Upper lobe of right lung (tissue), 1 donor: ENCODE results near the gene ARL4D. TPM values are rescaled to one million over a fixed set of nuclear protein-coding genes. Genes with fewer than 3 reads are reported as not detected.
A peak's percentile ranks its signal among the peaks of the same experiment; 100 is the strongest.
"Not testable (repeated sequence)": the region's sequence is repeated elsewhere in the genome, so short reads cannot be mapped to it uniquely, and the experiment has no call there.

Experiments
- ATAC-seq: fragments of 200-7000 bp; cut with Tn5 transposase; one replicate; pipeline ENCODE4 v1.9.1; 2020; ENCODE audit warnings: mild to moderate bottlenecking, moderate library complexity
- DNase-seq: peaks from one replicate; pipeline ENCODE4 v3.0.0-alpha.2; 2020
- H3K27ac ChIP-seq: fragments of 200-600 bp; one replicate; pipeline ENCODE4 v1.8.0; 2022
- H3K27me3 ChIP-seq: fragments of 200-600 bp; one replicate; pipeline ENCODE4 v1.8.0; 2022; ENCODE audit warnings: mild to moderate bottlenecking
- H3K36me3 ChIP-seq: fragments of 200-600 bp; one replicate; pipeline ENCODE4 v1.8.0; 2022
- H3K4me1 ChIP-seq: fragments of 200-600 bp; one replicate; pipeline ENCODE4 v1.8.0; 2022
- H3K4me3 ChIP-seq: fragments of 200-600 bp; one replicate; pipeline ENCODE4 v1.8.0; 2022; ENCODE audit warnings: mild to moderate bottlenecking
- H3K9me3 ChIP-seq: fragments of 200-600 bp; one replicate; pipeline ENCODE4 v1.8.0; 2022
- intact Hi-C: fragments of 100-400 bp; cut with DNase I; formaldehyde crosslinking; loops from one replicate; pipeline ENCODE4 v1.11.0; 2022
- total RNA-seq: library from RNA; stranded (reverse); fragmentation: NEBNext Ultra II Directional; extraction: Animal tissue kit (Norgen Biotek cat#: 25700); gene quantifications from one replicate; pipeline ENCODE4 v1.2.1, GENCODE V29; 2021
- TF ChIP-seq, protein P1 (sequence below): fragments of 200-600 bp; IDR thresholded peaks from one replicate; pipeline ENCODE4 v1.8.0; 2022; ENCODE audit warnings: antibody characterized with exemption
- donor health status: DM: no; HTN: yes; CAD: no; lungs with severe emphysema.

ARL4D gene
- total RNA-seq, 1 donor from 2014 or later: 18.5 TPM

DNA sequence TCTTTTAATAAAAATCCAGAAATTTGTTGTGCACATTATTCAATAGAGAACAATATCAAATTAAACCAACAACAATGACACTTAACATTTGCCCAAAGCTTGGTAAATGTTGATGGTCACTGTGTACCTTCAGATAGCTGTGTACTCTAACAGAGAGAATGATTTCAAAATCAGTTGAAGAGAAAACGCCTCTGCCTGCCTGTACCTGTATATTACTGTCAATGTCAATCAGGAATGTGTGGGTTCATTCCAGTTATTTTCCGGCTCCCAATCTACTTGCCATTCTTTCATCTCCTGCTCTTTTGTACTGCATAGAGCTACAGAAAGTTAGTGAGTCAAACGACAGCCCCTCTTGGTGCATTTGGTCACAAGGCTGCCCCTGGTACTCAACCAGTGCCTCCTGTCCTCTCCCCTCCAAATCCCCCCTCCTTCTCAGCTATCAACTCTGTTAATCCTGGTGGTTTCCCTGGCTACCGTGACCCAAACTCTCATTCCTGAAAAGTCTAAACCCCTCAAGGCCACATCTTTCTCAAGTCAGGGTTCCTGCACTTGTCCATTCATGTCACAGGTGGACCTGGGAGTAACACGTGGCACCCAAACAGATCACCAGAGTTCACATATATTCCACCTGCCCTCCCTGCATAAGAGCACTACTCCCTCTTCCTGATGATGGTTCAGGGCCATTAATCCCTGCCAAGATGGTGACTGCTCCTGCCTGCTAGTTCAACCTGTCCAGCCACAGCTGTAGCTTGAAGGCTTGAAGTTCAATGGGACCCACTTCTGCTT is 13.6 kb upstream of the ARL4D start:
- ATAC-seq (no peak), DNase-seq (no peak)
- Histone ChIP-seq H3K4me3 (no peak overlapping the region), H3K4me1 (peaks cover 15% of the 10 kb centered on the region), H3K27me3 (no peaks in the 10 kb centered on the region), H3K27ac (no peak overlapping the region), H3K9me3 (no peaks in the 10 kb centered on the region), H3K36me3 (no peaks in the 10 kb centered on the region)
- intact Hi-C loops: no loop called here
- TF ChIP-seq, protein P1, sequence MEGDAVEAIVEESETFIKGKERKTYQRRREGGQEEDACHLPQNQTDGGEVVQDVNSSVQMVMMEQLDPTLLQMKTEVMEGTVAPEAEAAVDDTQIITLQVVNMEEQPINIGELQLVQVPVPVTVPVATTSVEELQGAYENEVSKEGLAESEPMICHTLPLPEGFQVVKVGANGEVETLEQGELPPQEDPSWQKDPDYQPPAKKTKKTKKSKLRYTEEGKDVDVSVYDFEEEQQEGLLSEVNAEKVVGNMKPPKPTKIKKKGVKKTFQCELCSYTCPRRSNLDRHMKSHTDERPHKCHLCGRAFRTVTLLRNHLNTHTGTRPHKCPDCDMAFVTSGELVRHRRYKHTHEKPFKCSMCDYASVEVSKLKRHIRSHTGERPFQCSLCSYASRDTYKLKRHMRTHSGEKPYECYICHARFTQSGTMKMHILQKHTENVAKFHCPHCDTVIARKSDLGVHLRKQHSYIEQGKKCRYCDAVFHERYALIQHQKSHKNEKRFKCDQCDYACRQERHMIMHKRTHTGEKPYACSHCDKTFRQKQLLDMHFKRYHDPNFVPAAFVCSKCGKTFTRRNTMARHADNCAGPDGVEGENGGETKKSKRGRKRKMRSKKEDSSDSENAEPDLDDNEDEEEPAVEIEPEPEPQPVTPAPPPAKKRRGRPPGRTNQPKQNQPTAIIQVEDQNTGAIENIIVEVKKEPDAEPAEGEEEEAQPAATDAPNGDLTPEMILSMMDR: no peak

DNA sequence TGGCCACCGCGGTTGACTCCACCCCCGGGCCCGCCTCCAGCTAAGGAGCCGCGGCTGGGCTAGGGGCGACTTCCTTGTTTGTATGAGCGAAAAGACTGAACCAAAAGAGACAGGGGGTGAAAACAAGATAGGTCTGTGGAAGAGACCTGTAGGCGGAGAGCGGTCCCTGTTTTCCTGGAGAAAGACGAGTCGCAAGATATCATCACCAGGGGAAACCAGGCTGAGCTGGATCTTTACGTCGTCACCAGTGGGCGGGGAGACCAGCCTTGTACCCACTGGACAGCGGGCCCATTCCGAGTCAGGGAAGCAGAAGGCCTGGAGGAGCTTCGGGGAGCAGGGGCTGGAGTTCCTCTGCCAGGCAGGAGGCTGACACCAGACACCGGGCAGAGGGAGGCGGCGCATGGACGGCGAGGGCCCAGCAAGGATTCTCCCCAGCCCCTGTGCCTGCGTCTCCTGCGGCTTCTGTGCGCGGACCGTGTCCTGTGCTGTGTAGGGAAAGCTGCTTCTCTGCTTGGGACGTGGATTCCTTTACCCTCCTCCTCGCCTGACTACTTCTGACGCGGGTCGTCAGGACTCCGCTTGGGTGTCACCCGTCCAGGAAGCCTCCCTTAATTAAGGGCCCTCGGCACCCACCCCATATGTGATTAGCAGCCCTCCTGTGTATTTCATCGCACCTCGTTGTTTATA is 10.3 kb upstream of the ARL4D start:
- DNase-seq (peak; percentile 95), ATAC-seq (peak; percentile 92)

DNA sequence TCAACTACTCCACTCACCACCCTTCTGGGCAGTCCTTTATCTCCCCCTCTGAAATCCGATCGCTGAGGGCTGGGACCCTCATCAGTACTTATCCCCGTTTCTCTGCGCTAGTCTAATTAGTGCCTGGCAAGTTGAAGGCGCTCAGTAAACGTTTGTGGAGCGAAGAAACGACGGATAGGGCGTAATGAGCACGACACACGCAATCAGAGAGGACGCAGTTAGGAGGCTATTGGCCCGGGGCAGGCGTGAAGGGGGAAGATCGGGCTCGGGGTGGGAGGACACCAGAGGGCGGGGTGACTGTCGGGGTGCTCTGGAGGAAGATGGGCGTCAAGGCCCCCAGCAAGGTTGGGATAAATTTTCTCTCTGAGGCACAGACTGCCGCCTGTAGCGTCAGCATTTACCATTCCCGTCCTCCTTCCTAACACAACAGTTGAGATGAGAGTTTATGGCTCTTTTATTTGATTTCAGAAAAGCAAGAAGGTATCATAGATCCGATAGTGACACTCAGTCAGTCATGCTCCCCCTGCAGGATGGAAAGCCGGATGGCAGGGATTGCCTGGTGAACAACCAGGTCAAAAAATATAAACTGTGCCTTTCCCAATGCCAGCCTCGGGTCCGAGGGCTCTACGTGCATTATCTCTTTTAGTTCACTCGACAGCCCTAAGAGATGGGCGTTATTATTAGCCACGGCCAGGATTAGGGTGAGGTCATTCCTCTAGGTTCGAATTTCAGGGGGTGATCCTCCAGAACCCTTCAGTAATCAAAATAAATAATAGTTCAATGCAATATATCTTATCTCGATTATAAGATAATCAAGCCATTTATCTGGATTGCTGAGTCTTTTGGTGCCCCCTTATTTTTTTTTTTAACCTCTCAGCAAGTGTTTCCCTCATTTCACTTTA is 9.5 kb upstream of the ARL4D start:
- TF ChIP-seq, protein P1: peak; percentile 89
- H3K27me3 ChIP-seq: no peaks in the 10 kb centered on the region
- intact Hi-C loops: no loop called here
- H3K9me3 ChIP-seq: no peaks in the 10 kb centered on the region
- peak overlapping the region; percentile 100 for H3K27ac ChIP-seq
- H3K36me3 ChIP-seq: no peaks in the 10 kb centered on the region
- peaks cover 23% of the 10 kb centered on the region for H3K4me1 ChIP-seq
- DNase-seq: peak; percentile 92
- peak overlapping the region; percentile 67 for H3K4me3 ChIP-seq
- peak; percentile 86 for ATAC-seq

More for the DNA sequence above, 10.3 kb upstream of the ARL4D start:
- peaks cover 15% of the 10 kb centered on the region for H3K4me1 ChIP-seq
- no peaks in the 10 kb centered on the region for H3K27me3 ChIP-seq
- peak overlapping the region; percentile 67 for H3K4me3 ChIP-seq
- H3K9me3 ChIP-seq: no peaks in the 10 kb centered on the region
- intact Hi-C loops: no loop called here
- H3K36me3 ChIP-seq: no peaks in the 10 kb centered on the region
- peak overlapping the region; percentile 100 for H3K27ac ChIP-seq
- TF ChIP-seq, protein P1: no peak

DNA sequence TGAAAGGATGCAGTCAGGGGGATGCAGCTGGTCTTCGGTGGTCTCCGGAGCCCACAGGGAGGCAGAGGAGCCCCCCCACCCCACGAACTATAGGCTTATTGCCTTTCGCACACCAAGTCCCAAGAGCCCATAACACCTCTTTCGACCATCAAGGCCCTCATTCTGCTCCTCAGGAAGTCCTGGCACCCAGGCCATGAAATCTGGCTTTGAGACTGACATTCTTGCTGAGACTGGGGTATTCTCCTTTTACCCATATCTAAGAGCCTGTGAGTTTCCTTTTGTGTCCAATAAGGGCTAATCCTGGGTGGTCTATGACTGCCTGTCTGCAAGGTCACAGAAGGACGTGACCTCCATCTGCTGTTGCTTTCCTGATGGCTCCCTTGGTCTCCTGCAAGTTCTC is 6.4 kb upstream of the ARL4D start:
- TF ChIP-seq, protein P1: no peak
- Histone ChIP-seq H3K27ac (no peak overlapping the region), H3K36me3 (no peaks in the 10 kb centered on the region), H3K9me3 (no peaks in the 10 kb centered on the region), H3K4me3 (no peak overlapping the region), H3K4me1 (peaks cover 26% of the 10 kb centered on the region), H3K27me3 (no peaks in the 10 kb centered on the region)
- DNase-seq (no peak), ATAC-seq (no peak)
- intact Hi-C loops: no loop called here

DNA sequence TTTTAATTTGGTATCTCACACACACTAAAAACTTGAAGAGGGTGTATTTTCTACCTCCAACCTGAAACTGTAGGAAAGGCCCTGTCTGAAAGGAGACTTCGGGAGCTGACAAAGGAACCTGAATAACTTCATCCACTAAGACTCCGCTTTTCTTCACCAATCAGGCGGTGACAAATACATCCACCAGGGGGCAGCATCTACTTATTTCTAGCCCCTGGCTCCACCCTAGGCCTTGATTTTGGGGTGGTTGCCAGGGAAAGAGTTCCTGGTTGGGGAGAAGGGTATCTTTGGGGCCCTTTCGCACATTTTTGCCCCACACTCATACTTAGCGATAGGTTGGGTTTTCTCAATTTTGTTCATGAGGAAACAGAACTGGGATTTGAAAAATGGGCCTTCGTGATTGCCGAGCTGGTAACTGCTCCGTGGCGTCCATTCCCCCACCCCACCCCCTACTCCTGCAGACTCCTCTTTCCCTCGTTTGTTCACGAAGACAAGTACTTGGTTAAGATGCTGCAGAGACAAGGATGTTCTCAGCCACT is 4.8 kb upstream of the ARL4D start:
- no peaks in the 10 kb centered on the region for H3K27me3 ChIP-seq
- H3K4me1 ChIP-seq: peaks cover 30% of the 10 kb centered on the region
- ATAC-seq (peak; percentile 79), DNase-seq (peak; percentile 82)
- intact Hi-C loops: no loop called here
- no peaks in the 10 kb centered on the region for H3K36me3 ChIP-seq
- peak overlapping the region; percentile 58 for H3K27ac ChIP-seq
- no peaks in the 10 kb centered on the region for H3K9me3 ChIP-seq
- H3K4me3 ChIP-seq: no peak overlapping the region
- TF ChIP-seq, protein P1: peak; percentile 90

DNA sequence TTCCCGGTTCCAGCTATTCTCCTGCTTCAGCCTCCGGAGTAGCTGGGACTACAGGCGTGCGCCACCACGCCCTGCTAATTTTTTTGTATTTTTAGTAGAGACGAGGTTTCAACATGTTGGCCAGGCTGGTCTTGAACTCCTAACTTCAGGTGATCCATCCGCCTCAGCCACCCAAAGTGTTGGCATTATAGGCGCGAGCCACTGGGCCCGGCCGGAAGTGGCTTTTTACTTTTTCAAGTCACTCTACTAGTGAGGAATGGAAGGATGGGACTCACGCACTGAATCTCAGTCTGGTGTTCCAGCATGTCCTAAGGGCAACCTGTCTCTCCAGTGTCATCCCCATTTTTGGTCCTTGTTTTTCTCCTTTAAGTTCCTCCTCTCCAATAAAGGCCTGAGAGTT is 4.1 kb upstream of the ARL4D start:
- DNase-seq: not testable (repeated sequence)

More for the DNA sequence above, 4.1 kb upstream of the ARL4D start:
- H3K4me3 ChIP-seq, H3K9me3 ChIP-seq, ATAC-seq, H3K27me3 ChIP-seq, intact Hi-C loops, H3K36me3 ChIP-seq: not testable (repeated sequence)
- H3K4me1 ChIP-seq: peaks cover 31% of the 10 kb centered on the region
- H3K27ac ChIP-seq: peak overlapping the region; percentile 58
